AG04450 (cell line): Measurements from ENCODE around the gene CNNM2. TPM values are rescaled to one million over a fixed set of nuclear protein-coding genes. Genes with fewer than 3 reads are reported as not detected.

Source experiments
- CTCF ChIA-PET: fragments of 300-600, 350-600 bp; formaldehyde crosslinking; extraction: SDS; loops from one replicate; lab custom pipeline; 2022; ENCODE audit warnings: antibody characterized with exemption, inconsistent platforms; lab: Charles Lee
- POLR2A ChIA-PET: fragments of 350-600 bp; formaldehyde crosslinking; extraction: SDS; loops from one replicate; lab custom pipeline; 2021; ENCODE audit warnings: antibody characterized with exemption, inconsistent platforms; lab: Yijun Ruan, JAX
- DNase-seq: peaks from one replicate; pipeline ENCODE4 v3.0.0-alpha.2; 2011; ENCODE audit warnings: low read depth, low spot score
- H3K27ac ChIP-seq: one replicate; pipeline ENCODE4 v1.5.1; 2012; ENCODE audit warnings: low read depth, low read length, control low read depth
- H3K27me3 ChIP-seq: one replicate; pipeline ENCODE4 v1.6.0; 2012; ENCODE audit warnings: low read length; ENCODE audit not compliant: control insufficient read depth, insufficient read depth
- H3K4me3 ChIP-seq: 2 replicates; pipeline ENCODE4 v1.5.1; 2011; ENCODE audit warnings: mild to moderate bottlenecking, low read depth, low read length, control low read depth
- H3K9me3 ChIP-seq: 2 replicates; pipeline ENCODE4 v1.5.1; 2012; ENCODE audit warnings: low read length; ENCODE audit not compliant: control insufficient read depth, insufficient read depth
- polyA plus RNA-seq: library from polyadenylated mRNA; depleted of rRNA; stranded (reverse); fragments of >200 nt; gene quantifications from 2 replicates; pipeline ENCODE4 v1.2.3, GENCODE V29; 2011
- TF ChIP-seq, protein P1 (sequence below): IDR thresholded peaks from 2 replicates; pipeline ENCODE4 v1.5.1; 2011; ENCODE audit warnings: low read depth, low read length, control low read depth, inconsistent platforms

CNNM2 gene
- polyA plus RNA-seq, 1 experiment: 5.2 TPM

DNA sequence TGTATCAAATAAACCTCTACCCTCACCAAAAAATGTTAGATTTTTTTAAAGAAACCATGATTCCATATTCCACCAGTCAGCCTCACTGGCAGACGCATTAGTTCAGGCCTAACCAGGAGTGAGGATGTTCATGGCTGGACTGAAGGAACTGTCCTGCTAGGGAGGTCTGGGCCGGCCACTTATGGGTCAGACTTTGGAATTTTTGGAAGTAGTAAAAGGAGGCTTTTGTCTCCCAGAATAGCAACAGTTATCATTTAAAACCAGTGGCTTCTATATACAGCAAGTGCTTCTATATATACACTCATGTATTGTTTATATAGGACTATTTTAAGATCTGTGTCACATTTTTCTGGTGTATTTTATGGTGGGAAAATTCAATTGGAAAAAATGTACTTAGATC, 120.5 kb downstream of the CNNM2 start:
- DNase-seq: no peak
- Histone ChIP-seq H3K27ac (peak overlapping the region; percentile 82), H3K4me3 (no peak overlapping the region), H3K27me3 (no peaks in the 10 kb centered on the region), H3K9me3 (no peaks in the 10 kb centered on the region)
- ChIA-PET CTCF (no interaction called here), POLR2A (no interaction called here)
- TF ChIP-seq, protein P1, sequence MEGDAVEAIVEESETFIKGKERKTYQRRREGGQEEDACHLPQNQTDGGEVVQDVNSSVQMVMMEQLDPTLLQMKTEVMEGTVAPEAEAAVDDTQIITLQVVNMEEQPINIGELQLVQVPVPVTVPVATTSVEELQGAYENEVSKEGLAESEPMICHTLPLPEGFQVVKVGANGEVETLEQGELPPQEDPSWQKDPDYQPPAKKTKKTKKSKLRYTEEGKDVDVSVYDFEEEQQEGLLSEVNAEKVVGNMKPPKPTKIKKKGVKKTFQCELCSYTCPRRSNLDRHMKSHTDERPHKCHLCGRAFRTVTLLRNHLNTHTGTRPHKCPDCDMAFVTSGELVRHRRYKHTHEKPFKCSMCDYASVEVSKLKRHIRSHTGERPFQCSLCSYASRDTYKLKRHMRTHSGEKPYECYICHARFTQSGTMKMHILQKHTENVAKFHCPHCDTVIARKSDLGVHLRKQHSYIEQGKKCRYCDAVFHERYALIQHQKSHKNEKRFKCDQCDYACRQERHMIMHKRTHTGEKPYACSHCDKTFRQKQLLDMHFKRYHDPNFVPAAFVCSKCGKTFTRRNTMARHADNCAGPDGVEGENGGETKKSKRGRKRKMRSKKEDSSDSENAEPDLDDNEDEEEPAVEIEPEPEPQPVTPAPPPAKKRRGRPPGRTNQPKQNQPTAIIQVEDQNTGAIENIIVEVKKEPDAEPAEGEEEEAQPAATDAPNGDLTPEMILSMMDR: no peak

DNA sequence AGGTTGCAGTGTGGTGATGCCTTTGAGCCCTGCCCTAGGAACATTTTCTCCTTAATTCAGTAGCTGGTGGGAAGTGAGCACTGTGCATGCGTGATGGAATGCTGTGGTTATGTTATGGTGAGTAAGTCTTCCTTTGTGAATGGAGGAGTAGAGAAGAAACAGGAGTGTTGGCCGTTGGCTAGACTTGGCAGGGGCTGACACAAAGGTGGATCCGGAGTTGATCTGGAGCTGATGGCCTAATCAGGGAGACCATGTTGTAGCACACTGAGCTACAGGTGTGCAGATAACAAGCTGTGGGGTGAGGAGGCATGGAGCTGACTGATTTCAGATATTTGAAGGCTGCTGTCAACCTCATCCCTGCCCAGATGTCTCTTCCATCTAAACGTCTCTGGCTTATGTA, 122.3 kb downstream of the CNNM2 start:
- Histone ChIP-seq H3K27ac (peak overlapping the region; percentile 67), H3K9me3 (no peaks in the 10 kb centered on the region), H3K27me3 (no peaks in the 10 kb centered on the region), H3K4me3 (no peak overlapping the region)
- TF ChIP-seq, protein P1: no peak
- ChIA-PET CTCF (interaction anchor here (1.8 kb wide), 1 partner anchor 199 kb away, joined by 5 read pairs; no protein-coding TSS in a partner anchor), POLR2A (interaction anchor here (0.6 kb wide), 2 partner anchors 45 to 191 kb away, joined by 4 to 7 read pairs; no protein-coding TSS in a partner anchor)
- DNase-seq: peak; percentile 81

DNA sequence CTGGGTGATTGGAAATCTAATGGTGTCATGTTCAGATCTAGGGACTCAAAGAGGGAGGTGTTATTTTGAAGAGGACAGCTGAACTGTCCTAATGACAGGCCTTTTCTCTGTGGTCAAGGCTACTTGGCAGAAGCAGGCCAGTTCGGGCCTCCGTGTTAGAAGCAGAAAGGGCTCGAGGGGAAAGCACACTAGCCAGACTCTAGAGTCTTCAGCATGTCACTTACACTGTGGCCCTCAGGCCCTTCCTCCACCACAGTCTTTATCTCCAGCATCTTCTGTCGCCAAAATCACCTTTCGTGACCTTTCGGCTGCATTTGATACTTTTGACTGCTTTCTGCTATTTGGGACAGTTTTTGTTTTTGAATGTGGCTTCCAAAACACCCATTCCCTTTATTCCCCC, 123.3 kb downstream of the CNNM2 start:
- Histone ChIP-seq H3K9me3 (no peaks in the 10 kb centered on the region), H3K27me3 (no peaks in the 10 kb centered on the region), H3K27ac (no peak overlapping the region), H3K4me3 (no peak overlapping the region)
- DNase-seq: no peak
- ChIA-PET CTCF (interaction anchor here (1.8 kb wide), 1 partner anchor 198 kb away, joined by 5 read pairs; no protein-coding TSS in a partner anchor), POLR2A (interaction anchor here (0.6 kb wide), 1 partner anchor 89 kb away, joined by 6 read pairs; no protein-coding TSS in a partner anchor)
- TF ChIP-seq, protein P1: no peak

DNA sequence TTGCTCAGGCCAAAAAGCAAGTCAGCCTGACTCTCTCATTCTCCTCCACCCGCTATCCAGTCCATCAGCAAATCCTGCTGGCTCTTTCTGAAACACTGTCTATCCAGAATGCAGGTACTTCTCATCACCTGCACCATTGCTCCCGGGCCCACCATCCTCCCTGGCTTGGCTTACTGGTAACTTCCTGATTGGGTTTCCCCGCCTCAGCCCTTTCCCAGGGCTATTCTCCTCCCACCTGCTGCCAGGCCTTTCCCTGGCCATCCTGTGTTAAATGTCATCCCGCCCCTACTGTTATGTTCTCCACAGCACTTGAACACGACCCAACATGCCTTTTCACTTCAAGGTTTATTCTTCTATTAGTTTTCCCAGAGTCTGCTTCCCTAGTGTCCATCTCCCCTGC, 124.0 kb downstream of the CNNM2 start:
- ChIA-PET CTCF (interaction anchor here (0.6 to 1.8 kb wide), 2 partner anchors 119 to 197 kb away, joined by 3 to 5 read pairs; no protein-coding TSS in a partner anchor), POLR2A (interaction anchor here (0.6 kb wide), 1 partner anchor 90 kb away, joined by 6 read pairs; no protein-coding TSS in a partner anchor)
- Histone ChIP-seq H3K4me3 (no peak overlapping the region), H3K27me3 (no peaks in the 10 kb centered on the region), H3K9me3 (no peaks in the 10 kb centered on the region), H3K27ac (no peak overlapping the region)
- no peak for DNase-seq
- TF ChIP-seq, protein P1: no peak

DNA sequence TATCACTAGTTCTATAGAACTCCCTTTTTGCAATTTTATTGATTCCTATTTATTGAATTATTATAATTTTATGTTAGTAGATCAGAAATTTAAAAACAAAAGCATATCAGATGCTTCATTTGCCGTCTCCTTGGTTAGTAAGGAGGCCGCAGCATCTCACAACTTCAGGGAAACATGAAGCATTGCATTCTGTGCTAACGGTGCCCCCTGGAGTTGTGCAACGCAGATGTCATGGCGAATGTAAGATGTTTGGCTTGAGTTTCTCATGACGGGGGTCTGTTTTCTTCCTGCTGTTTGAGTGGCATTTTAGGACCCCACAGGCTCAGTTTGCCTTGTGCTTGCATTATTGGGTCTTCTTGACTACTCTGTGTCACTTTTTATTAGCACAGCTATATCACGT, 124.8 kb downstream of the CNNM2 start:
- ChIA-PET CTCF (interaction anchor here (0.6 kb wide), 1 partner anchor 120 kb away, joined by 3 read pairs; no protein-coding TSS in a partner anchor), POLR2A (no interaction called here)
- TF ChIP-seq, protein P1: no peak; the same call in 1 of the 2 replicates
- Histone ChIP-seq H3K27ac (no peak overlapping the region), H3K27me3 (no peaks in the 10 kb centered on the region), H3K4me3 (no peak overlapping the region), H3K9me3 (no peaks in the 10 kb centered on the region)
- no peak for DNase-seq
